GM12864 (cell line): ENCODE data around the gene KRTAP2-2.
"Not testable (repeated sequence)": the region's sequence is repeated elsewhere in the genome, so short reads cannot be mapped to it uniquely, and the experiment has no call there.

ENCODE experiments used
- DNase-seq: peaks from one replicate; pipeline ENCODE4 v3.0.0-alpha.2; 2011; ENCODE audit warnings: low read depth
- H3K4me3 ChIP-seq: 2 replicates; pipeline ENCODE4 v1.5.1; 2011; ENCODE audit warnings: mild to moderate bottlenecking, low read depth, low read length, control low read depth
- CTCF ChIP-seq: IDR thresholded peaks from 2 replicates; pipeline ENCODE4 v1.5.1; 2011; ENCODE audit warnings: low read depth, mild to moderate bottlenecking, moderate library complexity, low read length, control low read depth, inconsistent platforms; ENCODE audit errors: missing control alignments

KRTAP2-2 gene

DNA sequence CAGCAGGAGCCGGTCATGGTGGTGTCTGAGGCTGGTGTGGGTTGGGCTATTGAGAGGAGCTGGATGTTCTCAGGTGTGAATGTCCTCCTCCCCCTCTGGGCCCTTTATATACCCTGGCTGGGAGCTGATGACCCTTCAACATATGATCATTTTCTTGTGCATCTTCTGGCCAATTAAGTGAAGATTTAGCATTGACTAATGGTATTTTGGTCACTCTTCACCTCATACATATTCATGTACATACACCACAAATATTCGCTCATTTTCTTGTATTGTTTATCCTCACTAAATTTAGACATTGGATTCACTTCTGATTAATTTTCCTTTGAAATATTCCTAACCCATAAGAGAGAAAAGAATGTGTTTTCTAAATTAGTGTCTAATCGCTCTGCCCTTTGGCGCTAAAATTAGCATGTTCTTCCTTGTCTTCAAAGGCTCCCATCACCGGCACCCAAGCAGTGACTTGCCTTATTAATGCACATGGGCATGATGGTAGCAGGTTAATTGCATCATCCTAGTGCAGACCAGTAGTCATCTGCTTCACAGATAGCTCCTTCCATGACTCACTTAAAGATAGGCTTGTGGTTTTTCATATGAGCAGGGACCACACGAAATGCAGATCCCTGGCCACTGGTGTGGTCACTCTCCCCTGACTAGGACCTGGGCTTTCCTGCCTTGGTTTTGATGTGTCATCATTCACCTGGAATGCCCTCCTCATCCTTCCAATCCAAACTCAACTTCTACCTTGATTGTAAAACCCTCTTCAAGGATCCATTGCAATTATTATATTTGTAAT, 11.0 kb upstream of the KRTAP2-2 start, which contains the start of gene KRTAP2-4:
TSS of gene KRTAP2-4 (minus strand) at position 51 of the 796 bp plus-strand sequence. CDS start at position 17, 34 bp downstream.
- no peak for DNase-seq
- no peak for TF ChIP-seq CTCF
- H3K4me3 ChIP-seq, result no peak within 1 kb of the TSS

DNA sequence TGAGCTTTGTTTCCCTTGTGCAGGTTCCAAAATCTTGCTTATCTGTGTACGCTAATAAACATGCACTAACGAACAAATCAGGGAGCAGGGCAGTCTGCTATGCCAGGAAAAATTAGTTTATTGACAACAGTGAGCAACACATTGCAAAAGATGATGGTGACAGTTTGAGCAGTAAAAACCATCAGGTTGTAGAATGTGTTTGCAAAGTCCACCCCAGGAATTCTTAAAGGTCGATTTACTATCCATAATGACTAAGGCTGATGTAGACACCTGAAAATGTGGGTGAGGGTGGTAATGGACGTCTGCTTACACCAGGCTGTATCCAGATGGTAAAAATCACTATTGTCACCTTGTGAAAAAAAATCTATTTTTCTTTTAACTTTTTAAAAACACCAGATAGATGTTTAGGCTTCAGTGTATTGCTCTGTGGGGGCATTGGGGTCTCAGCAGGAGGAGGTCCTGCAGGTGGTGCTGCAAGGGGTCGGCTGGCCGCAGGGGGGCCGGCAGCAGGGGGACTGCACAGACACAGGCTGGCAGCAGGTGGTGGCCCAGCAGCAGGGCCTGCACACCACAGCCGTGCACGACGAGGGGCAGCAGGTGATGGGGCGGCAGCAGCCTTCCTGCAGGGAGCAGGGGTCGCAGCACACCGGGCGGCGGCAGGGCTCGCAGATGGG, 10.1 kb upstream of the KRTAP2-2 start:
- DNase-seq, H3K4me3 ChIP-seq: not testable (repeated sequence)

DNA sequence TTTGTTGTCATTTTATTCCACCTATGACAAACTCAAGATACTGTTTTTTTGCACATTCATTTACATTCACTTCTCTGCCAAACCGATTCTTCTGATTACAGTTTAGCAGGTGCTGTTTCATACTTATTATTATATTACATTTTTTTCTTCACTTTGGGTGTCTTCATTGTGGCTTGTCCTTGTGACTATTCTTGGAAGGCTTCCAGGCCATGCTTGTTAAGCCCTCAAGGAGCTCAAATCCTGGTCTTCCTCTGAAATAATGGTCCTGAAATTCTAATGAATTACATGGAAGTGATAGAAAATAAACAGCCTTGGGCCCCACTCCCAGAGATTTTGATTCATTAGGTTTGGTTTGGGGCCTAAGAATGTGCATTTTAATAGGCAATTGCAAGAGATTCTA, 9.3 kb upstream of the KRTAP2-2 start:
- DNase-seq, result no peak
- no peak for TF ChIP-seq CTCF
- H3K4me3 ChIP-seq, result no peak overlapping the region

DNA sequence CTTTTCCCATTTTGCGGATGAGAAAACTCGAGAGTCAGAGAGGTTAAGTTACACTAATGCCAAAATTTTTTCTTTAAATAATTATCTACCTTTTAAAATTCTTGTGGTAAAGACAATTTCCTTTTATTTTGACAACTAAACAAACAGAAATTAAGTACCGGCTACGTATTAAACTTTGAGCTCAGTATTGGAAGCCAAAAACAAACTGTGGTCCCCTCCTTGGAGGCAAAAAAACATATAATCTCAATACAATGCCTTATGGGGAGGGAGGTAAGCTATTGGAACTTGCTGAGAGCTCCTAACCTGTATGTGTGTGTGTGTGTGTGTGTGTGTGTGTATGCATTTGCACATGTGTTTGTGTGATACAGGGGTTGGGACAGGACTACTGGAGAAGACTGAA, 8.4 kb upstream of the KRTAP2-2 start:
- TF ChIP-seq CTCF, result no peak
- DNase-seq, result no peak
- no peak overlapping the region for H3K4me3 ChIP-seq

- no peak for DNase-seq
- no peak for TF ChIP-seq CTCF
- no peak overlapping the region for H3K4me3 ChIP-seq
These were observed 6.9 kb upstream of the KRTAP2-2 start for GRCh38 chr17:41061964-41062363.

DNA sequence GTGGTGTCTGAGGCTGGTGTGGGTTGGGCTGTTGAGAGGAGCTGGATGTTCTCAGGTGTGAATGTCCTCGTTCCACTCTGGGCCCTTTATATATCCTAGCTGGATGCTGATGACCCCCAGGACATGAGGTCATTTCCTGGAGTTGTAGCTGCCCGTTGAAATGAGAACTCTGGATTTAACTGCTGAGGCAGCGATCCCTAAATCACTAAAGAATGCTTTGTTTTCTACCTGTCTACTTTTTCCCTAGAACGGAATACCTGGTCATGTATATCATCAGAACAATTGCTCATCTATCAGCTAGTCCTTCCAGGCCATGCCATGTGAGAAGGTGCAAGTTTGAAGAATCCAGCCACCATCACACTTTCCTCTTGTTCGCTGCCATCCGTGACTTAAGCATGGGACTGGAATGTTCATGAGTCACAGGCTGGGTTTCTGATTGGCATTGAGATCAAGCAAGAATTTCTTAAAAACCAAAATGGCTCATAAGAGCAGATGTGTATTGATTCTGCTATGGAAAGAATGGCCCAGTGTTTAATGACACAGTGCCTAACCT, 5.1 kb upstream of the KRTAP2-2 start, which contains the start of gene KRTAP2-3:
TSS of gene KRTAP2-3 (minus strand) at position 63 of the 553 bp plus-strand sequence. CDS start 64 bp downstream, outside the sequence.
- no peak for TF ChIP-seq CTCF
- DNase-seq, result no peak
- H3K4me3 ChIP-seq, result no peak within 1 kb of the TSS

DNA sequence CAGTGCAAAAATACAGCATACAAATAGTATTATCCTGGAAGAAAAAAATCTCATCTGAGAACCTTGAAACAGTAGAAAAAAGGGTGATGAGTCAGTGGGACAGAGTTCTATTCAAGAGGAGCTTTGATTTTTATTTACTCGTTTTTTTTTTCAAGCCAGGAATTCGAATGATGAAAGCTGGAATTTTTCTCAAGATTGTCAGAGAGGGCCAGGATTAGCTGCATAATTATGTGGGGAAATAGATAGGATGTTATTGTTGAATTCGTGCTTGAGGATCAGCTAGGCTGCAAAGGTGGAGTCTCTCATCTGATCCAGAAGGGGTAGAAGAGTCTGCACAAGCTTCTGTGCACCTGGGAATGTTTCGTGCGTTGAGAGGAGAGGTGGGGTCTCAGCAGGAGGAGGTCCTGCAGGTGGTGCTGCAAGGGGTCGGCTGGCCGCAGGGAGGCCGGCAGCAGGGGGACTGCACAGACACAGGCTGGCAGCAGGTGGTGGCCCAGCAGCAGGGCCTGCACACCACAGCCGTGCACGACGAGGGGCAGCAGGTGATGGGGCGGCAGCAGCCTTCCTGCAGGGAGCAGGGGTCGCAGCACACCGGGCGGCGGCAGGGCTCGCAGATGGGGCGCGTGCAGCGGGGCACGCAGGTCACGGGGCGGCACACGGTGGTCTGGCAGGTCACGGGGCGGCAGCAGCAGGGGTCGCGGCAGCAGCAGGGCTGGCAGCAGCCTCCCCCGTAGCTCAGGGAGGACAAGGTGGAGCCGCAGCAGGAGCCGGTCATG, 4.4 kb upstream of the KRTAP2-2 start:
- H3K4me3 ChIP-seq, DNase-seq: not testable (repeated sequence)
